Smooth muscle cell (in vitro differentiated cells): ENCODE results near the gene IFITM10. TPM values are rescaled to one million over a fixed set of nuclear protein-coding genes. Genes with fewer than 3 reads are reported as not detected.

Experiments
- DNase-seq: peaks from one replicate; lab custom pipeline; 2025; ENCODE audit not compliant: unreplicated experiment; lab: John Stamatoyannopoulos, UW
- H2AFZ ChIP-seq: fragments of 200-600 bp; sonication (generic); 2 replicates; pipeline ENCODE4 v1.6.0; 2016; ENCODE audit warnings: antibody characterized with exemption, low read depth, mild to moderate bottlenecking
- H3F3A ChIP-seq: fragments of 200-600 bp; sonication (generic); 2 replicates; pipeline ENCODE4 v1.6.0; 2017; ENCODE audit warnings: antibody characterized with exemption, low read depth
- H3K27ac ChIP-seq: fragments of 200-600 bp; sonication (generic); 2 replicates; pipeline ENCODE4 v1.5.1; 2016; ENCODE audit warnings: low read depth, mild to moderate bottlenecking
- H3K27me3 ChIP-seq: fragments of 200-600 bp; sonication (generic); 2 replicates; pipeline ENCODE4 v1.6.1; 2016; ENCODE audit warnings: low read depth, mild to moderate bottlenecking
- H3K36me3 ChIP-seq: fragments of 200-600 bp; sonication (generic); 2 replicates; pipeline ENCODE4 v1.5.1; 2016; ENCODE audit warnings: low read depth
- H3K4me1 ChIP-seq: fragments of 200-600 bp; sonication (generic); 2 replicates; pipeline ENCODE4 v1.5.1; 2016; ENCODE audit warnings: low read depth
- H3K4me2 ChIP-seq: fragments of 200-600 bp; sonication (generic); 2 replicates; pipeline ENCODE4 v1.6.0; 2016; ENCODE audit warnings: mild to moderate bottlenecking
- H3K4me3 ChIP-seq: fragments of 200-600 bp; sonication (generic); 2 replicates; pipeline ENCODE4 v1.5.1; 2016; ENCODE audit warnings: mild to moderate bottlenecking
- H3K79me2 ChIP-seq: fragments of 200-600 bp; sonication (generic); 2 replicates; pipeline ENCODE4 v1.6.0; 2016; ENCODE audit warnings: low read depth, mild to moderate bottlenecking
- H3K9ac ChIP-seq: fragments of 200-600 bp; sonication (generic); 2 replicates; pipeline ENCODE4 v1.6.0; 2016; ENCODE audit warnings: low read depth
- H3K9me3 ChIP-seq: fragments of 200-600 bp; sonication (generic); replicated peaks from 2 replicates; pipeline ENCODE4 v1.5.1; 2016; ENCODE audit warnings: low read depth
- H4K20me1 ChIP-seq: fragments of 200-600 bp; sonication (generic); 2 replicates; pipeline ENCODE4 v1.6.0; 2016; ENCODE audit warnings: low read depth
- CTCF ChIP-seq: fragments of 200-600 bp; sonication (generic); IDR thresholded peaks from 2 replicates; pipeline ENCODE4 v1.5.1; 2017; ENCODE audit warnings: borderline replicate concordance, mild to moderate bottlenecking, antibody characterized with exemption; ENCODE audit not compliant: insufficient read depth, poor library complexity, severe bottlenecking
- WGBS: methylation state at CpG from one replicate; pipeline ENCODE4 v1.1.7; 2016; ENCODE audit warnings: low lambda C conversion rate; 5-methylcytosine and 5-hydroxymethylcytosine counted together
- polyA plus RNA-seq: library from polyadenylated mRNA; unstranded; fragments of >200 nt; fragmentation: Nextera tagmentation; extraction: Ambion mirVana; gene quantifications from 2 replicates; pipeline ENCODE4 v1.2.1, GENCODE V29; 2016
- total RNA-seq: library from RNA; depleted of rRNA; stranded (reverse); fragments of >200 nt; gene quantifications from 2 replicates; pipeline ENCODE4 v1.2.3, GENCODE V29; 2014

The IFITM10 gene
- total and polyA plus RNA-seq, 2 experiments from 2014 or later = 0.49 to 2.2 TPM

GRCh38 chr11:1736447-1736992 is 13.9 kb downstream of the IFITM10 start:
- Histone ChIP-seq H3F3A (no peaks in the 10 kb centered on the region), H2AFZ (no peak overlapping the region), H3K4me2 (no peak overlapping the region), H3K4me1 (no peaks in the 10 kb centered on the region), H3K27ac (no peak overlapping the region), H3K36me3 (no peaks in the 10 kb centered on the region), H4K20me1 (no peaks in the 10 kb centered on the region), H3K4me3 (no peak overlapping the region), H3K79me2 (no peaks in the 10 kb centered on the region), H3K27me3 (no peaks in the 10 kb centered on the region), H3K9ac (no peak overlapping the region), H3K9me3 (no peaks in the 10 kb centered on the region)
- no peak for TF ChIP-seq CTCF
- 92% methylated on average over 2 of the region's 3 CpGs for WGBS
- no peak for DNase-seq

- H2AFZ ChIP-seq = no peak overlapping the region
- 91% methylated on average over 16 of the region's 16 CpGs for WGBS
- no peaks in the 10 kb centered on the region for H4K20me1 ChIP-seq
- H3K27me3 ChIP-seq = no peaks in the 10 kb centered on the region
- no peak overlapping the region for H3K4me2 ChIP-seq
- H3F3A ChIP-seq = no peaks in the 10 kb centered on the region
- H3K4me3 ChIP-seq = no peak overlapping the region
- no peaks in the 10 kb centered on the region for H3K36me3 ChIP-seq
- H3K9ac ChIP-seq = no peak overlapping the region
- no peaks in the 10 kb centered on the region for H3K79me2 ChIP-seq
- no peak for TF ChIP-seq CTCF
- H3K9me3 ChIP-seq = no peaks in the 10 kb centered on the region
- H3K27ac ChIP-seq = no peak overlapping the region
- H3K4me1 ChIP-seq = no peaks in the 10 kb centered on the region
- no peak for DNase-seq
These were observed 15.1 kb downstream of the IFITM10 start for GRCh38 chr11:1735271-1735670.

GRCh38 chr11:1734641-1735081 is 15.7 kb downstream of the IFITM10 start:
- Histone ChIP-seq H3K27ac (no peak overlapping the region), H3K4me1 (no peaks in the 10 kb centered on the region), H3K9me3 (no peaks in the 10 kb centered on the region), H2AFZ (no peak overlapping the region), H3K4me3 (no peak overlapping the region), H3K9ac (no peak overlapping the region), H4K20me1 (no peaks in the 10 kb centered on the region), H3K27me3 (no peaks in the 10 kb centered on the region), H3K79me2 (no peaks in the 10 kb centered on the region), H3F3A (no peaks in the 10 kb centered on the region), H3K4me2 (no peak overlapping the region), H3K36me3 (no peaks in the 10 kb centered on the region)
- WGBS = 89% methylated on average over 10 of the region's 10 CpGs
- TF ChIP-seq CTCF = no peak
- no peak for DNase-seq
